ENCODE measurements around the gene ADGRG7. TPM values are rescaled to one million over a fixed set of nuclear protein-coding genes. Genes with fewer than 3 reads are reported as not detected.

Gene ADGRG7
- total and polyA plus RNA-seq, 2 of the 13 experiments (the other 11 are each of a cell fraction or from before 2014, with no cell fraction given), result not detected

DNA sequence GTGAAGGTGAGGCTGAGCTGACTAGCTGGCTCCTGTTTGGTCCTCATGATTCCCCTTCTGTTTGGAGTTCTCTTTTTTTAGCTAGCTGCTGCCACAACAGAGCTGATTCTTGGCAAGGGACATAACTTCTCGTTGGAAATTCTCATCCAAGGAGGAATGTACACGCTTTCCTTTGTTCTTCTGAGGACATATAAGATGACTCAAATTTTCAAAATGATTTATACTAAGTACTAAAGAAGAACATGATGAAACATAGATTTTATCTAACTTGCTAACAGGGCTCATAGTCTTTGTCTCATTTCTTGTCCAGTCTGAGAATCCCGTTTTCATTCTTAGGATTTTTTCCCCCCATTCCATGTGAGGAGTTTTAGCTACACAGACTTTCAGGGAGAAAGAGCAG lies 97.0 kb downstream of the ADGRG7 start:
- H3K9ac ChIP-seq (ENCODE audit: insufficient read depth, low read depth, low read length), result no peak overlapping the region
- ATAC-seq (no peak), DNase-seq (ENCODE audit: low spot score) (no peak), FAIRE-seq (no peak)
- intact Hi-C loops (cut with micrococcal nuclease; ENCODE audit: unreplicated experiment) (no loop called here), in situ Hi-C loops (cut with HindIII; ENCODE audit: extremely low pct_ligation_motif_present, low pct_unique_long_range_greater_than_20kb) (loop anchor here (25.0 kb wide), 3 partner anchors 94 to 894 kb away; partner anchors contain the start of genes ADGRG7 and CMSS1)
- H3K9me3 ChIP-seq (ENCODE audit: low read length), result no peaks in the 10 kb centered on the region
- H3K36me3 ChIP-seq (replicated peaks in 1 of 2; ENCODE audit: control insufficient read depth in 1 of 2, insufficient read depth in 2 of 2, low read length in 2 of 2), result 0 out of 5 replicates have a peak, but pooled peaks cover 0 to 2% of the 10 kb centered on the region in 2 experiments
- H3K79me2 ChIP-seq (ENCODE audit: insufficient read depth, low read length), result peaks cover 16% of the 10 kb centered on the region
- H4K20me1 ChIP-seq (ENCODE audit: insufficient read depth, low read length), result peaks cover 3% of the 10 kb centered on the region
- H3K4me1 ChIP-seq (ENCODE audit: insufficient read depth, low read length), result peaks cover 21% of the 10 kb centered on the region
- POLR2A ChIA-PET, result no interaction called here
- no peak overlapping the region for H3K4me2 ChIP-seq (ENCODE audit: low read depth, low read length)
- no peak overlapping the region for H3K4me3 ChIP-seq (replicated peaks in 1 of 3; ENCODE audit: insufficient read depth in 1 of 3, low read depth in 2 of 3, low read length in 3 of 3)
- H2AFZ ChIP-seq (ENCODE audit: low read length), result no peak overlapping the region
- CTCF ChIA-PET (ENCODE audit: low intra/inter-chr PET ratio, low total read pairs), result no interaction called here
- no TSS peak for BruUV-seq (replicated peaks)
- H3K27me3 ChIP-seq (ENCODE audit: control insufficient read depth in 1 of 2, insufficient read depth in 2 of 2, low read length in 2 of 2), result peaks cover 0 to 10% of the 10 kb centered on the region in 2 experiments; a peak in 1 of 5 replicates
- no peak for TF ChIP-seq ZNF577 (CRISPR knock-in tag; IDR thresholded peaks at IDR 0.05; ENCODE audit: borderline replicate concordance, low read depth)
- TF ChIP-seq SNAPC2 (CRISPR knock-in tag; IDR thresholded peaks at IDR 0.05), result no peak
- TF ChIP-seq STAT5B (CRISPR knock-in tag; IDR thresholded peaks at IDR 0.05), result no peak
- no peak for TF ChIP-seq RAD21 (CRISPR knock-in tag; IDR thresholded peaks at IDR 0.05)
- TF ChIP-seq ARID2 (CRISPR knock-in tag; IDR thresholded peaks at IDR 0.05; ENCODE audit: borderline replicate concordance), result no peak
- TF ChIP-seq, protein P1, sequence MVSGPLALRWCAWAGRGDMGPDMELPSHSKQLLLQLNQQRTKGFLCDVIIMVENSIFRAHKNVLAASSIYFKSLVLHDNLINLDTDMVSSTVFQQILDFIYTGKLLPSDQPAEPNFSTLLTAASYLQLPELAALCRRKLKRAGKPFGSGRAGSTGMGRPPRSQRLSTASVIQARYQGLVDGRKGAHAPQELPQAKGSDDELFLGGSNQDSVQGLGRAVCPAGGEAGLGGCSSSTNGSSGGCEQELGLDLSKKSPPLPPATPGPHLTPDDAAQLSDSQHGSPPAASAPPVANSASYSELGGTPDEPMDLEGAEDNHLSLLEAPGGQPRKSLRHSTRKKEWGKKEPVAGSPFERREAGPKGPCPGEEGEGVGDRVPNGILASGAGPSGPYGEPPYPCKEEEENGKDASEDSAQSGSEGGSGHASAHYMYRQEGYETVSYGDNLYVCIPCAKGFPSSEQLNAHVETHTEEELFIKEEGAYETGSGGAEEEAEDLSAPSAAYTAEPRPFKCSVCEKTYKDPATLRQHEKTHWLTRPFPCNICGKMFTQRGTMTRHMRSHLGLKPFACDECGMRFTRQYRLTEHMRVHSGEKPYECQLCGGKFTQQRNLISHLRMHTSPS (CRISPR knock-in tag; IDR thresholded peaks at IDR 0.05; ENCODE audit: low read depth), result no peak
- no peak for TF ChIP-seq DPF2 (CRISPR knock-in tag; IDR thresholded peaks at IDR 0.05; ENCODE audit: borderline replicate concordance, low read depth)
- no peak for TF ChIP-seq LCORL (IDR thresholded peaks at IDR 0.05)
- TF ChIP-seq LCORL (CRISPR knock-in tag; IDR thresholded peaks at IDR 0.05), result no peak
- no peak for TF ChIP-seq ZC3H13 (CRISPR knock-in tag; IDR thresholded peaks at IDR 0.05)
- TF ChIP-seq PPARG (CRISPR knock-in tag; conservative IDR thresholded peaks at IDR 0.05), result no peak
- no peak for TF ChIP-seq ZNF564 (CRISPR knock-in tag; IDR thresholded peaks at IDR 0.05)
- TF ChIP-seq ZNF563 (CRISPR knock-in tag; IDR thresholded peaks at IDR 0.05), result no peak
- TF ChIP-seq PITX1 (CRISPR knock-in tag; IDR thresholded peaks at IDR 0.05), result no peak
- no peak for TF ChIP-seq HOXA5 (CRISPR knock-in tag; IDR thresholded peaks at IDR 0.05)
- no peak for TF ChIP-seq PRMT3 (CRISPR knock-in tag; IDR thresholded peaks at IDR 0.05; ENCODE audit: borderline replicate concordance, low read depth)
- TF ChIP-seq ZNF558 (CRISPR knock-in tag; IDR thresholded peaks at IDR 0.05; ENCODE audit: borderline replicate concordance), result no peak
- no peak for TF ChIP-seq HNF4G (IDR thresholded peaks at IDR 0.05; ENCODE audit: borderline replicate concordance, low read depth, low read length)
- TF ChIP-seq HNF4G (CRISPR knock-in tag; IDR thresholded peaks at IDR 0.05; ENCODE audit: borderline replicate concordance, low read depth), result no peak
- 1% methylated on average over 3 of the region's 3 CpGs for WGBS (ENCODE audit: low lambda C conversion rate)
- no peak overlapping the region for H3K27ac ChIP-seq (ENCODE audit: extremely low read length, insufficient read depth, low read length)
